SU-DHL-6 (cell line): ENCODE measurements around the gene FAM110D.

Experiments used
- H2AFZ ChIP-seq: fragments of 200-600 bp; sonication (generic); 2 replicates; pipeline ENCODE4 v1.6.1; 2014; ENCODE audit warnings: low read depth, mild to moderate bottlenecking, moderate library complexity, mixed read lengths, antibody characterized with exemption, low read length; ENCODE audit not compliant: severe bottlenecking
- H3F3A ChIP-seq: fragments of 200-600 bp; shearing (Covaris generic); 2 replicates; pipeline ENCODE4 v1.6.0; 2016; ENCODE audit warnings: antibody characterized with exemption, mild to moderate bottlenecking; ENCODE audit not compliant: insufficient read depth
- H3K27ac ChIP-seq: fragments of 200-600 bp; sonication (generic); 2 replicates; pipeline ENCODE4 v1.5.1; 2016; ENCODE audit warnings: low read depth, mild to moderate bottlenecking, low read length, moderate library complexity, mixed read lengths
- H3K27me3 ChIP-seq: fragments of 200-600 bp; sonication (generic), shearing (Covaris generic); 2 replicates; pipeline ENCODE4 v1.6.0; 2014; ENCODE audit warnings: mild to moderate bottlenecking, low read length
- H3K36me3 ChIP-seq: fragments of 200-600 bp; sonication (generic); 2 replicates; pipeline ENCODE4 v1.6.1; 2014; ENCODE audit warnings: mild to moderate bottlenecking, low read length, mixed read lengths
- H3K4me2 ChIP-seq: fragments of 300-600, 200-600 bp; shearing (Covaris generic), sonication (generic); 2 replicates; pipeline ENCODE4 v1.6.0; 2014; ENCODE audit warnings: low read length, low read depth, mild to moderate bottlenecking; ENCODE audit not compliant: poor library complexity, severe bottlenecking
- H3K4me3 ChIP-seq: fragments of 200-600 bp; sonication (generic); 2 replicates; pipeline ENCODE4 v1.5.1; 2014; ENCODE audit warnings: antibody characterized with exemption, low read length, mild to moderate bottlenecking, mixed read lengths; ENCODE audit not compliant: insufficient read depth, poor library complexity, severe bottlenecking
- H3K79me2 ChIP-seq: fragments of 200-600 bp; sonication (generic); 2 replicates; pipeline ENCODE4 v1.6.1; 2014; ENCODE audit warnings: mild to moderate bottlenecking, low read length, moderate library complexity; ENCODE audit not compliant: insufficient read depth
- H3K9ac ChIP-seq: fragments of 200-600 bp; sonication (generic); 2 replicates; pipeline ENCODE4 v1.7.0; 2014; ENCODE audit warnings: mild to moderate bottlenecking, low read length
- H3K9me2 ChIP-seq: fragments of 200-600 bp; sonication (generic); replicated peaks from 2 replicates; pipeline ENCODE4 v1.6.1; 2014; ENCODE audit warnings: low read length; ENCODE audit not compliant: insufficient read depth
- H3K9me3 ChIP-seq: fragments of 200-600 bp; sonication (generic); 2 replicates; pipeline ENCODE4 v1.6.1; 2014; ENCODE audit warnings: low read length, mixed read lengths; ENCODE audit not compliant: insufficient read depth
- H4K20me1 ChIP-seq: fragments of 200-600 bp; sonication (generic); 2 replicates; pipeline ENCODE4 v1.6.1; 2014; ENCODE audit warnings: low read depth, mild to moderate bottlenecking, antibody characterized with exemption, low read length, moderate library complexity, mixed read lengths
- CTCF ChIP-seq: fragments of 200-600 bp; sonication (generic); IDR thresholded peaks from one replicate; pipeline ENCODE4 v1.5.1; 2017; ENCODE audit warnings: antibody characterized with exemption, mild to moderate bottlenecking, low read length, moderate library complexity; ENCODE audit not compliant: insufficient read depth, poor library complexity, severe bottlenecking
- EZH2phosphoT487 ChIP-seq: fragments of 200-600 bp; sonication (generic), shearing (Covaris generic); conservative IDR thresholded peaks from 2 replicates; pipeline ENCODE4 v1.6.1; 2018; ENCODE audit warnings: mild to moderate bottlenecking, antibody characterized with exemption, low read length, moderate library complexity, mixed read lengths

FAM110D gene

DNA sequence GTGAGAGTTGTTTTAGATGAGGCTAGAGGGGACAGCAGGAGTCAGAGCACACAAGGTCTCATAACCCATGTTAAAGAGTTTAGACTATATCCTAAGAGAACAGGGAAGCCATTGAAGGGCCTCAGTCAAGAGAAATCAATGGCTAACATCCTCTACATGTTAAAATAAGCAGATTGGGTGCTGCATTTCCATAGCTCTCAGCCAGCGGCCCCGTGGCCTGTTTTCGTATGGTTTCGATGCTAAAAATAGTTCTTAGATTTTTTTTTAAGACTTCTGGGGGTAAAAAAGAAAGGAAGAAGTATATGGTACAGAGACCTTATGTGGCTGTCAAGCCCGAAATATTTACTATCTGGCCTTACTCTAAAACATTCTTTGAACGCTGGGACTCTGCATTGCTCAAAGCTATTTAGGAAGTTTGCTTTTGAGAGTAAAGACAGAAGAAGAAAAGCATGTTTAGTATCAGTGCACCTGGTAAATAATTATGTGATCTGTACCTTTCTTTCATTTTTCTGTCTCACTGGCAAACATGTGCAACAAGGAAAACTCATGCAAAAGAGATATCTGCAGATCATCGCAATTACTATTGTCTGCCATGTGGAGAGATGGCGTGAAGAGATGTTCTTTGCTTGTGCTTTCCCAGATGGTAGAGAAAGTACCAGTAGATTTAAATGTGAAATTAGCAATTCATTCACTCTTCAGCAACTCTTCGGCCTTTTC lies 38.8 kb upstream of the FAM110D start:
- H3K27ac ChIP-seq, result no peak overlapping the region
- H3K79me2 ChIP-seq, result peaks cover 2% of the 10 kb centered on the region; the same call in 1 of the 2 replicates
- H3K9me3 ChIP-seq, result no peaks in the 10 kb centered on the region
- H3K4me3 ChIP-seq, result no peak overlapping the region
- H3F3A ChIP-seq, result no peaks in the 10 kb centered on the region
- no peak for TF ChIP-seq EZH2phosphoT487
- TF ChIP-seq CTCF, result no peak
- H3K9me2 ChIP-seq, result no peaks in the 10 kb centered on the region
- peaks cover 27% of the 10 kb centered on the region; the same call in 1 of the 2 replicates for H3K36me3 ChIP-seq
- no peak overlapping the region for H2AFZ ChIP-seq
- no peak overlapping the region for H3K9ac ChIP-seq
- H4K20me1 ChIP-seq, result no peaks in the 10 kb centered on the region
- H3K27me3 ChIP-seq, result no peaks in the 10 kb centered on the region
- H3K4me2 ChIP-seq, result no peak overlapping the region

DNA sequence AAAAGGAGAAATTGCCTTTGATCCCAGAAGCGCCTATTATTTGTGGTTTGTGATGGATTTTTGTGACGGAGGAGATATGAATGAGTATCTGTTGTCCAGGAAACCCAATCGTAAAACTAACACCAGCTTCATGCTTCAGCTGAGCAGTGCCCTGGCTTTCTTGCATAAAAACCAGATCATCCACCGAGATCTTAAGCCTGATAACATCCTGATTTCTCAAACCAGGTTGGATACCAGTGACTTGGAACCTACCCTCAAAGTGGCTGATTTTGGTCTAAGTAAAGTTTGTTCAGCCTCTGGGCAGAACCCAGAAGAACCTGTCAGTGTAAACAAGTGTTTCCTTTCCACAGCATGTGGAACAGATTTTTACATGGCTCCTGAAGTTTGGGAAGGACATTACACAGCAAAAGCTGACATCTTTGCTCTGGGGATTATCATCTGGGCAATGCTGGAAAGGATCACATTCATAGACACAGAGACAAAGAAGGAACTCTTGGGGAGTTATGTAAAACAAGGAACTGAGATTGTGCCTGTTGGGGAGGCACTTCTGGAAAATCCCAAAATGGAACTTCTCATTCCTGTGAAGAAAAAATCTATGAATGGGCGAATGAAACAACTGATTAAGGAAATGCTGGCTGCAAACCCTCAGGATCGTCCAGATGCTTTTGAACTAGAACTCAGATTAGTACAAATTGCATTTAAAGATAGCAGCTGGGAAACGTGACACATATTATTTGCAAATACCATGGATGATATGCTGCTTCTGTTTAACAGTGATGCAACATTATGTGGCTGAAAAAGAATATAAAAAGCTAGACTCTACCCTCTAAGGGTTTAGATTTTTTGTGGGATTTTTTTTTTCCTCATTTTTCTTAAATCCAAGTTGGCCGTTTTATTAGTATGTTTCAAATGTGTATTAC lies 36.8 kb upstream of the FAM110D start:
- no peak overlapping the region for H2AFZ ChIP-seq
- no peak overlapping the region for H3K4me3 ChIP-seq
- H3K9ac ChIP-seq, result no peak overlapping the region
- H3K4me2 ChIP-seq, result no peak overlapping the region
- H3F3A ChIP-seq, result peaks cover 14% of the 10 kb centered on the region
- TF ChIP-seq EZH2phosphoT487, result no peak
- no peak overlapping the region for H3K27ac ChIP-seq
- H3K9me3 ChIP-seq, result no peaks in the 10 kb centered on the region
- no peaks in the 10 kb centered on the region for H3K9me2 ChIP-seq
- no peaks in the 10 kb centered on the region for H3K79me2 ChIP-seq
- peaks cover 33% of the 10 kb centered on the region for H3K36me3 ChIP-seq
- no peaks in the 10 kb centered on the region for H4K20me1 ChIP-seq
- H3K27me3 ChIP-seq, result no peaks in the 10 kb centered on the region

DNA sequence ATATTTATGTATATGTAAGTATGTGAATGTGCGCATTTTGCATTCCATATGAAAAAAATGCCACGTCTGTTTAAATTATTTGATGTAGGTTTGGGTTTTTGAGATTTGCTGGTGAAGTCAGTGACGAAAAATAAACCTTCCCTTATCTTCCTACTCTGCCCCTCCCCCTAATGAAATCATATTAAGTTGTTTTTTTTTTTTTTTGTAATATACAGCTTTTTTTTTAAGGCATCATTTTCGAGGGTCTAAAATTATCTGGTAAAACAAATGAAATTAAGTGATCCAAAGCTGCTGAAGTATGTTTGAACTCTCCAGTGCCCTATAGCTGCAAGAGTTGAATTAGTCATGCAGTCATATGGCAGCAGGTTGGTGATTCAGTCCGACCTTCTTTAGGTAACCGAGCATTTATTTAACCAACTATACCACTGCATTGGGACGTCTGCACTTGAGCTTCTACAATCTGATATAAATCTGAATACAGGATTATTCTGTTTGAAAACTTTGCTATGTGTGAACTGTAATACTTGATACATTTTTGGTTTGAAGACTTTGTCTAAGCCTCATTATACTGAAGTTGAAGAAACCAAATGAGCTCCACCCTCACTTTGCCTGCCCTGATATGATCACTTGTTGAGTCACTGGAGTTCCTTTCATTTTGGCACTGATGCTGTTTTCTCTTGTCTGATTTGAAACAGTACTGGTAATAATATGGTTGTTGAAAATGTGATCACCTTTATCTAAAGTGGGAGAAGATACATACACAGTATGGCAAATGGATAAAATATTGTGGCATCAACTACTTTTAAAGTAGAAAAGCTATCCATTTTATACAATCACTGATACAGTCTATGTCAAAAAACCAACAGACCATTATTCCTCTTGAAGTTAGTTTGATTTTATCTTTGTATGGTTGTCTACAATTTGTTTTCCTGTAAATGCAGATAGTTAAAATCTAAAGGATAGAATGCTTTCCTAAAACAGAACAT lies 35.6 kb upstream of the FAM110D start:
- no peaks in the 10 kb centered on the region for H4K20me1 ChIP-seq
- no peaks in the 10 kb centered on the region for H3K9me2 ChIP-seq
- no peaks in the 10 kb centered on the region for H3K79me2 ChIP-seq
- H3K4me3 ChIP-seq, result no peak overlapping the region
- H2AFZ ChIP-seq, result no peak overlapping the region
- TF ChIP-seq EZH2phosphoT487 (no peak), CTCF (no peak)
- no peak overlapping the region for H3K4me2 ChIP-seq
- H3K27ac ChIP-seq, result no peak overlapping the region
- peaks cover 14% of the 10 kb centered on the region for H3F3A ChIP-seq
- peaks cover 32% of the 10 kb centered on the region for H3K36me3 ChIP-seq
- no peak overlapping the region for H3K9ac ChIP-seq
- H3K9me3 ChIP-seq, result no peaks in the 10 kb centered on the region
- H3K27me3 ChIP-seq, result no peaks in the 10 kb centered on the region
